ENCODE results near the gene ZNF462.

DNA sequence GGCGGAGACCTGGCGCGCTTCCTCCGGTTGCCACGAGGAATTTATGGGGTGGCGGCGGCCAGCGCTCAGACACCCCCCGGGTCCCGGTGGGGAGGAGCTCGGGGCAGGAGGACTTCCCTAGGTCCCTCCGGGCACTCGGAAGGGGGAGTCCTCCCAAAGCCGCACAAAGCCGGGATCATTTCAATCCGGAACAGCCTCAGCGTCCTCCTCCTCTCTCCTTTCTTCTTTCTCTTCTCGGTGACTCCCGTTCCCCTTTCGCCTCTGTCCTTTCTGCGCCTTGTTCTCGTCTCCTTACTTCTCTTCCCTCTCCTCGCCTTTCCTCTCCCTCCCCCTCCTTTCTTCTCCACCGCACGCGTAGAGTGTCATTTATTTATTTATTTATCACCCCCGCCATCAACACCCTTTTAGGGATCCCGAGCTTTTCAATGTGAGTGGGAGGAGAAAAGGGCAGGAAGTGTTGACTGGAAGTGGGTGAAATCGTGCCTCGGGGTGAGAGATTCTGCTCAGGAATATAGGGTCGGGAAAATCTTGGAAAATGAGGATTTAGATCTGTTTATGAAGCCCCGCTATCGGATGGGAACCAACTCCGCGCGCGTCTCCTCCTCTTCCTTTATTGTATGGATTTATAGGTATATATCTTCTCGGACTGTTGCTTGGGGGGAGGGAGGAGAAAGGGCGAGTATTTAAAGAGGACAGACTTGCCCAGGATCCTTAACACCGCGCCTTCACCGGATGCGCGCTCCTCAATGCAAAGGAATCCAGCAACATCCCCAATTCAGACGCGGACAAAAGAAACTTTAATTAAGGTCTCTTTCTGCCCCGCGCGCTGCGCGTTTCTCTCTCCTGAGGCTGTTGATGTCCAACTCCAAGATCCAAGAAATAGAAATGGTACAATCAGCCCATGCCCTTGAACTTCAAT lies 2.0 kb upstream of the ZNF462 start:
- peak in 1 of 2 donors; percentile 24 for TF ChIP-seq POLR2A (IDR thresholded peaks at IDR 0.05)
- TF ChIP-seq, protein P1, sequence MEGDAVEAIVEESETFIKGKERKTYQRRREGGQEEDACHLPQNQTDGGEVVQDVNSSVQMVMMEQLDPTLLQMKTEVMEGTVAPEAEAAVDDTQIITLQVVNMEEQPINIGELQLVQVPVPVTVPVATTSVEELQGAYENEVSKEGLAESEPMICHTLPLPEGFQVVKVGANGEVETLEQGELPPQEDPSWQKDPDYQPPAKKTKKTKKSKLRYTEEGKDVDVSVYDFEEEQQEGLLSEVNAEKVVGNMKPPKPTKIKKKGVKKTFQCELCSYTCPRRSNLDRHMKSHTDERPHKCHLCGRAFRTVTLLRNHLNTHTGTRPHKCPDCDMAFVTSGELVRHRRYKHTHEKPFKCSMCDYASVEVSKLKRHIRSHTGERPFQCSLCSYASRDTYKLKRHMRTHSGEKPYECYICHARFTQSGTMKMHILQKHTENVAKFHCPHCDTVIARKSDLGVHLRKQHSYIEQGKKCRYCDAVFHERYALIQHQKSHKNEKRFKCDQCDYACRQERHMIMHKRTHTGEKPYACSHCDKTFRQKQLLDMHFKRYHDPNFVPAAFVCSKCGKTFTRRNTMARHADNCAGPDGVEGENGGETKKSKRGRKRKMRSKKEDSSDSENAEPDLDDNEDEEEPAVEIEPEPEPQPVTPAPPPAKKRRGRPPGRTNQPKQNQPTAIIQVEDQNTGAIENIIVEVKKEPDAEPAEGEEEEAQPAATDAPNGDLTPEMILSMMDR (IDR thresholded peaks at IDR 0.05) = peak in 2 of 6 experiments; percentile 1 to 13
